Sigmoid colon (tissue), 7 donors: ENCODE measurements around the gene CYB561. TPM values are rescaled to one million over a fixed set of nuclear protein-coding genes. Genes with fewer than 3 reads are reported as not detected.
A peak's percentile ranks its signal among the peaks of the same experiment; 100 is the strongest.

ENCODE experiments used
- DNase-seq: peaks from one replicate; pipeline ENCODE4 v3.0.0-alpha.2; 2019
- H3K27ac ChIP-seq, 4 donors: fragments of 200-600 bp; sonication (generic); one replicate each; pipeline ENCODE4 v1.5.1; 2016 to 2019; ENCODE audit warnings: mild to moderate bottlenecking in 1 of 4
- H3K27me3 ChIP-seq, 3 donors: fragments of 200-600 bp; sonication (generic); one replicate each; pipeline ENCODE4 v1.5.1; 2019; ENCODE audit warnings: mild to moderate bottlenecking in 1 of 3
- H3K36me3 ChIP-seq, 4 donors: fragments of 200-600 bp; sonication (generic); one replicate each; pipeline ENCODE4 v1.5.1; 2016 to 2019
- H3K4me1 ChIP-seq, 4 donors: fragments of 200-600 bp; sonication (generic); one replicate each; pipeline ENCODE4 v1.5.1; 2017 to 2019
- H3K4me3 ChIP-seq, 4 donors: fragments of 200-600 bp; sonication (generic); one replicate each; pipeline ENCODE4 v1.5.1; 2017 to 2019; ENCODE audit warnings: mild to moderate bottlenecking in 2 of 4, moderate library complexity in 1 of 4
- H3K9me3 ChIP-seq, 4 donors: fragments of 200-600 bp in 3 of 4; sonication (generic) in 3 of 4; one replicate each; pipeline versions ENCODE4 v1.5.1 to v1.6.1; 2013 to 2019
- CTCF ChIP-seq, 4 experiments: fragments of 450-650 bp in 3 of 4; fragments of 200-600 bp in 1 of 4; IDR thresholded peaks; one replicate each; pipeline ENCODE4 v1.5.1; 2016 to 2019; ENCODE audit warnings: antibody characterized with exemption in 4 of 4, mild to moderate bottlenecking in 3 of 4, moderate library complexity in 2 of 4
- EP300 ChIP-seq, 4 donors: sonication (generic); formaldehyde crosslinking; IDR thresholded peaks; one replicate each; pipeline ENCODE4 v1.6.1; 2017; ENCODE audit warnings: antibody characterized with exemption in 4 of 4
- POLR2A ChIP-seq, 2 donors: fragments of 450-650 bp; IDR thresholded peaks; one replicate each; pipeline ENCODE4 v1.6.1; 2016; ENCODE audit warnings: antibody characterized with exemption in 2 of 2, mild to moderate bottlenecking in 2 of 2, moderate library complexity in 2 of 2
- POLR2AphosphoS5 ChIP-seq, 4 donors: sonication (generic); formaldehyde crosslinking; IDR thresholded peaks; one replicate each; pipeline ENCODE4 v1.6.1; 2017; ENCODE audit warnings: antibody characterized with exemption in 4 of 4
- WGBS, 2 donors: extraction: QIAGEN DNeasy Blood & Tissue Kit; methylation state at CpG; one replicate each; pipeline ENCODE4 v1.1.7; 2013; 5-methylcytosine and 5-hydroxymethylcytosine counted together
- intact Hi-C: fragments of 100-400 bp; cut with DNase I; formaldehyde crosslinking; loops from one replicate; pipeline ENCODE4 v1.15.1; 2023
- polyA plus RNA-seq, 3 donors: library from polyadenylated mRNA; stranded (reverse); fragments of 200-250 nt; gene quantifications; one replicate each; pipeline ENCODE4 v1.2.3, GENCODE V29; 2013
- total RNA-seq, 4 donors: library from RNA; depleted of rRNA; stranded (reverse); fragments of >200 nt; gene quantifications; one replicate each; pipeline ENCODE4 v1.1.0, GENCODE V29; 2016
- donor health status: healthy with polysubstance abuse.
- donor health status: Bipolar disorder and iron deficiency.
- donor health status: healthy.

CYB561 gene
- total and polyA plus RNA-seq, 7 donors = 6.3 to 59.2 (median 10.3) TPM

GRCh38 chr17:63439687-63440086 is 6.4 kb downstream of the CYB561 start:
- peaks cover 0 to 26% (median 22%) of the 10 kb centered on the region in 4 donors for H3K4me1 ChIP-seq
- H3K4me3 ChIP-seq = no peak overlapping the region
- H3K27ac ChIP-seq = peak overlapping the region; percentile 10 to 41 (median 25)
- H3K27me3 ChIP-seq = peaks cover 0 to 17% (median 11%) of the 10 kb centered on the region in 3 donors
- H3K36me3 ChIP-seq = no peaks in the 10 kb centered on the region
- intact Hi-C loops = no loop called here
- H3K9me3 ChIP-seq = no peaks in the 10 kb centered on the region
- whole genome bisulfite sequencing, 2 donors = 63 to 74% methylated on average over 8 of the region's 8 CpGs
- TF ChIP-seq POLR2AphosphoS5 (IDR thresholded peaks at IDR 0.05) = no peak
- TF ChIP-seq CTCF (IDR thresholded peaks at IDR 0.05) = no peak
- TF ChIP-seq POLR2A (IDR thresholded peaks at IDR 0.05) = no peak
- TF ChIP-seq EP300 (IDR thresholded peaks at IDR 0.05) = no peak
- no peak for DNase-seq

- intact Hi-C loops = no loop called here
These were observed 7.7 kb downstream of the CYB561 start for GRCh38 chr17:63438092-63439051.

GRCh38 chr17:63437287-63438091 is 8.6 kb downstream of the CYB561 start:
- no peaks in the 10 kb centered on the region for H3K9me3 ChIP-seq
- peaks cover 0 to 17% (median 11%) of the 10 kb centered on the region in 3 donors for H3K27me3 ChIP-seq
- no peak overlapping the region for H3K4me3 ChIP-seq
- H3K36me3 ChIP-seq = no peaks in the 10 kb centered on the region
- TF ChIP-seq POLR2AphosphoS5 (IDR thresholded peaks at IDR 0.05) (no peak), CTCF (IDR thresholded peaks at IDR 0.05) (no peak), POLR2A (IDR thresholded peaks at IDR 0.05) (no peak)
- 81 to 89% methylated on average over 55 of the region's 55 CpGs for WGBS, 2 donors
- DNase-seq = no peak
- H3K27ac ChIP-seq = no peak overlapping the region
- peaks cover 0 to 45% (median 38%) of the 10 kb centered on the region in 4 donors for H3K4me1 ChIP-seq
- intact Hi-C loops = no loop called here

More at GRCh38 chr17:63438092-63439051, 7.7 kb downstream of the CYB561 start:
- DNase-seq = no peak
- Histone ChIP-seq H3K27ac (peak overlapping the region in 2 of 4 donors; percentile 7 to 8), H3K9me3 (no peaks in the 10 kb centered on the region), H3K4me3 (no peak overlapping the region), H3K4me1 (peaks cover 0 to 39% (median 35%) of the 10 kb centered on the region in 4 donors), H3K27me3 (peaks cover 0 to 17% (median 11%) of the 10 kb centered on the region in 3 donors), H3K36me3 (no peaks in the 10 kb centered on the region)
- no peak for TF ChIP-seq POLR2A (IDR thresholded peaks at IDR 0.05)
- no peak for TF ChIP-seq POLR2AphosphoS5 (IDR thresholded peaks at IDR 0.05)
- no peak for TF ChIP-seq EP300 (IDR thresholded peaks at IDR 0.05)
- TF ChIP-seq CTCF (IDR thresholded peaks at IDR 0.05) = no peak
- 64 to 74% methylated on average over 46 of the region's 46 CpGs for WGBS, 2 donors

- no peak overlapping the region for H3K27ac ChIP-seq
- H3K4me1 ChIP-seq = peaks cover 0 to 45% (median 38%) of the 10 kb centered on the region in 4 donors
- peaks cover 0 to 17% (median 11%) of the 10 kb centered on the region in 3 donors for H3K27me3 ChIP-seq
- 86 to 92% methylated on average over 17 of the region's 17 CpGs for WGBS, 2 donors
- no peaks in the 10 kb centered on the region for H3K36me3 ChIP-seq
- no peaks in the 10 kb centered on the region for H3K9me3 ChIP-seq
- intact Hi-C loops = no loop called here
- TF ChIP-seq EP300 (IDR thresholded peaks at IDR 0.05) (no peak), POLR2AphosphoS5 (IDR thresholded peaks at IDR 0.05) (no peak), POLR2A (IDR thresholded peaks at IDR 0.05) (no peak), CTCF (IDR thresholded peaks at IDR 0.05) (no peak)
- no peak for DNase-seq
- H3K4me3 ChIP-seq = no peak overlapping the region
These were observed 9.5 kb downstream of the CYB561 start for GRCh38 chr17:63436523-63437110.
